Activated naive CD4-positive, alpha-beta T cell (primary cell): ENCODE data around the gene SCNM1.
"Not testable (repeated sequence)": the region's sequence is repeated elsewhere in the genome, so short reads cannot be mapped to it uniquely, and the experiment has no call there.

ENCODE experiments used
- DNase-seq, 4 experiments: peaks; one replicate each; lab custom pipeline; 2025; lab: John Stamatoyannopoulos, UW

The SCNM1 gene

GRCh38 chr1:151146412-151147131 is 19.4 kb upstream of the SCNM1 start, which contains the start of gene SEMA6C:
TSS of gene SEMA6C (minus strand) at chr1:151146631. CDS start at chr1:151142621, 4,010 bp downstream.
- peak; percentile 62 to 81 (median 69) for DNase-seq

GRCh38 chr1:151147132-151147503 is 18.8 kb upstream of the SCNM1 start:
- DNase-seq, result no peak

GRCh38 chr1:151147665-151148064 is 18.3 kb upstream of the SCNM1 start:
- DNase-seq, result no peak

GRCh38 chr1:151156515-151156819 is 9.5 kb upstream of the SCNM1 start, which contains the start of gene TNFAIP8L2:
TSS of gene TNFAIP8L2 (plus strand) at chr1:151156649. CDS start at chr1:151158698, 2,049 bp downstream.
- DNase-seq, result peak in 3 of 4 experiments; percentile 24 to 75 (median 51)

- DNase-seq, result peak in 2 of 4 experiments; percentile 27 to 45
These were observed 8.8 kb upstream of the SCNM1 start for GRCh38 chr1:151157067-151157531.

GRCh38 chr1:151158326-151158725 is 7.6 kb upstream of the SCNM1 start:
- no peak for DNase-seq

GRCh38 chr1:151158751-151159251 is 7.1 kb upstream of the SCNM1 start:
- no peak for DNase-seq

GRCh38 chr1:151159373-151159772 is 6.6 kb upstream of the SCNM1 start:
- DNase-seq, result no peak

GRCh38 chr1:151164732-151165280 is 1.1 kb upstream of the SCNM1 start:
- no peak for DNase-seq

GRCh38 chr1:151165281-151165737 is 635 bp upstream of the SCNM1 start:
- DNase-seq, result no peak

GRCh38 chr1:151166505-151166956 is 587 bp downstream of the SCNM1 start:
- no peak for DNase-seq

GRCh38 chr1:151167116-151167515 is 1.2 kb downstream of the SCNM1 start:
- no peak for DNase-seq

- no peak for DNase-seq
These were observed 5.2 kb downstream of the SCNM1 start for GRCh38 chr1:151171190-151171589.

GRCh38 chr1:151175041-151175741 is 9.2 kb downstream of the SCNM1 start:
- DNase-seq, result no peak

GRCh38 chr1:151175863-151176262 is 9.9 kb downstream of the SCNM1 start, which contains the start of gene TMOD4:
TSS of gene TMOD4 (minus strand) at chr1:151175981. CDS start at chr1:151174875, 1,106 bp downstream.
- no peak for DNase-seq

- DNase-seq, result no peak
These were observed 10.6 kb downstream of the SCNM1 start for GRCh38 chr1:151176514-151177045.

GRCh38 chr1:151184211-151184610 is 18.3 kb downstream of the SCNM1 start:
- DNase-seq, result no peak

GRCh38 chr1:151187205-151187604 is 21.3 kb downstream of the SCNM1 start:
- no peak for DNase-seq

- not testable (repeated sequence) for DNase-seq
These were observed 22.7 kb downstream of the SCNM1 start for GRCh38 chr1:151188667-151189066.

GRCh38 chr1:151189637-151190445 is 23.9 kb downstream of the SCNM1 start, which contains the start of gene VPS72:
TSS of gene VPS72 (minus strand) at chr1:151190197. CDS start at chr1:151190121, 76 bp downstream.
- peak; percentile 54 to 80 (median 66) for DNase-seq

- DNase-seq, result no peak
These were observed 26.1 kb downstream of the SCNM1 start for GRCh38 chr1:151192047-151192446.
